Right ventricle myocardium inferior (tissue), 1 donor: ENCODE results near the gene FHIT. TPM values are rescaled to one million over a fixed set of nuclear protein-coding genes. Genes with fewer than 3 reads are reported as not detected.

Experiments
- ATAC-seq: fragments of 200-7000 bp; cut with Tn5 transposase; one replicate; pipeline ENCODE4 v1.9.1; 2020; ENCODE audit warnings: mild to moderate bottlenecking, moderate library complexity
- DNase-seq: peaks from one replicate; pipeline ENCODE4 v3.0.0; 2021; ENCODE audit errors: missing footprints
- intact Hi-C: fragments of 100-400 bp; cut with DNase I; formaldehyde crosslinking; loops from one replicate; pipeline ENCODE4 v1.11.0; 2022
- total RNA-seq: library from RNA; stranded (reverse); fragmentation: NEBNext Ultra II Directional; extraction: Animal tissue kit (Norgen Biotek cat#: 25700); gene quantifications from one replicate; pipeline ENCODE4 v1.2.1, GENCODE V29; 2021
- donor health status: DM: no; HTN: yes; CAD: no; lungs with severe emphysema.

The FHIT gene
- total RNA-seq, 1 donor from 2014 or later = 24.5 TPM

DNA sequence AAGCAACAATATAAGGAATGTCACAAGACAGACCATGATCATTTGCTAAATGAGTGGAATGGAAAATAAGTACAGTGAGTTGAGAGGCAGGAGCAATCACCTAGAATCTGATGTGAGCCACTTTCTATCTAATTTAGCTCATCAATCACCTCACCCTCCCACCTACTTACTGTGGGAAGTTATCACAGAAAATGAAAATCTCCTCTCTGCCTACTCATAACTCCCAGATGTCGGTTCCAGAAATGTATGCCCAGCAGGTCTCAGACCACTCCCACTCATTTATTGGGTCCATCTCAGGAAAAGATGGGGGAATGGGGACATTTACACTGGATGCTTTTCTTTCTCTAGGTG is 270.9 kb downstream of the FHIT start:
- DNase-seq = no peak
- no peak for ATAC-seq
- intact Hi-C loops = no loop called here

DNA sequence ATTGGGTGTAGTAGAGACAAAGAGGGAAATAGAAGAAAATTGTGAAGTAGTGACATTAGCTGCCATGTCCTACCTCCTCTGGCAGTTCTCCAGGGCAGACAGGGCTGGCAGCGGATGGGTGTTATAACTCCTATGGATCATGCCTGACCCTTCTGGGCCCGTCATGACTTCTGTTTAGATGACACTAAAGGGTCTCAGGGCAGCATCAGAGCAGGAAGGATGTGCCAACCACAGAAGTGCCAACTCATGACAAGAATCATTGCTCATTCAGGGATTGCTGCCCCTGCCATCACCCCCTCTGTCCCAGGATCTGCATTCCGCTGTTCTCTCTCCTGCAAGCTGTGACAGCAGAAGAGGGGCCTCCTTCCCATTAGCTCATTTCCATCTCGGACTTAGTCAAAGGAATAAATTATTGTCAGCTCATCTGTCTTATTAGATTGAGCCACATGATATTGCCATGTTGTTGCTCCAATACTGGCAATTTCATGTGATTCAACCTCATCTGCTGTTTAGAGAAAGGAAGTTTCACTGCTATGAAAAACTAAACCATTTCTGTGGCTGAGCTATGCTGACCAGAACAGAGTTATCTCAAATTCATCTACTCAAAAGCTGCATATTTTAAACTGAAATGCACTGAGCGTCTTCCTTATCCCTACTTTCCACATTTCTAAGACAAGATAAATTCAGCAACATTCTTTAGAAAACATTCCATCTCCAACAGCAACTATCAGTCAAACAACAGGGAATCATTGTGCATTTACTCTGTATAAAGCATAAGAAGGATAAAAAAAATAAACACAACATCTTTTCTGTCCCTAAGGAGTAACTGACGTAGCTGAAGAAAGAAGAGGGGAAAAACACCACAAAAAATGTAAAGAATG is 271.6 kb downstream of the FHIT start:
- no peak for ATAC-seq
- no peak for DNase-seq
- intact Hi-C loops = no loop called here

DNA sequence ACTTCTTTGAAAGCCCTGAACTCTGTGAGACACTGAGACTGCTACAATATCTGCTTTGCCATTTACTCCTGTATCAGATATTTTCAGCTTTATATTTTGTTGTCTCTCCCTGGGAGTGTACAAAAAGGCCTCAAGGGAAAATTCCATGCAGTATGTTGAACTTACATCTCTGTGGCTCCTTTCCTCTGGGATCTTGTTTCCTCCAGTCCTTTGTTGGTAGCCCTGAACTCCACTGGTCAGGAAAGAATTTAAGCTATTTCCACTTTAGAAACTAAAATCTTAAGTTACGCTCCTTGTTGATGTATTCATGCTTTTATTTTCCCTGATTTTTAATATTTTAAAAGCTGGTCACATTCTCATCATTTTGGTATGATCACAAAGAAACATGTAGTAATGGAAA is 277.9 kb downstream of the FHIT start:
- ATAC-seq (no peak), DNase-seq (no peak)
- intact Hi-C loops = no loop called here

DNA sequence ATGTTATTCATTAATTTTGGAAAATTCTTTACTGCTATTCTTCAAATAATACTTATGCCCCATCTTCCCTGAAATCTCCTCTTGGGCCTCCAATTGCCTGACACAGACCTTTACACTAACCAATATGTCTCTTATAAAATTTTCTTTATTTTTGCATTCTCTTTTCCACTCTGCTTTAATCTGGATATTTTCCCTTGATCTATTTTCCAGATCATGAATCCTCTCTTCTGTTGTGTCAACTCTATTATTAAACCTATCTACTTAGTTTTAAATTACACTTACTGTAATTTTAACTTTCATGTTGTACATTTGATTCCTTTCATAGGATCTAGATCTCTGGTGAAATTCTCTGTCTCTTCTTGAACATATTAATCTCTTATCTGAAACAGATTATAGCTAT is 278.7 kb downstream of the FHIT start:
- intact Hi-C loops = no loop called here
- no peak for ATAC-seq
- no peak for DNase-seq

DNA sequence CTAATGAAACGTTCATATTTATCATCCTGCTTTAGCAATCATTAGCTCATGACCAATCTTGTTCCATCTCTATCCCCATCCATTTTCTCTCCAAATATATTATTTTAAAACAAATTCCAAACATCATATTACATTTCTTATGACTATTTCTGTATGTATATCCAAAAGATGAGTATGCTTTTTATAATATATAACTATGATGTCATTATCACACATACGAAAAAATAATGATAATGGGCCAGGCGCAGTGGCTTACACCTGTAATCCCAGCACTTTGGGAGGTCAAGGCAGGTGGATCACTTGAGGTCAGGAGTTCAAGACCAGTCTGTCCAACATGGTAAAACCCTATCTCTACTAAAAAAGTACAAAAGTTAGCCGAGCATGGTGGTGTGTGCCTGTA is 280.4 kb downstream of the FHIT start:
- no peak for DNase-seq
- no peak for ATAC-seq
- intact Hi-C loops = no loop called here

DNA sequence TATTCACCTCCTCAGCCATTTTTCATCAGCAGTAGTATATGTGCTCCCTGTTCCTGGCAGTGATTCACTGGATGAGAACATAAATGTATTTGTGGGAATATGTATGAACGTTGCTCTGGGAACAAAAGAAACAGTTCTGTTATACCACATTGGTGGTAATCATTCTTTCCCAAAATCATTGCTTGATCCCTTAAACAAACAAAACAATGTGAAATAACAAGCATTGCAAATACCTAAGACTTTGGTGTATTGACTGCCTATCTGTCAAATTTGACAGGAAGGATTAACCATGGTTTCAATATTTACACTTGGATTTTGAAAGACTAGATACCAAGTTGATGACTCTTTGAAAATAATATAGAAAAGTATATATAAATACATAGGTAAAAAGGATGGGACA is 284.1 kb downstream of the FHIT start:
- intact Hi-C loops = no loop called here

DNA sequence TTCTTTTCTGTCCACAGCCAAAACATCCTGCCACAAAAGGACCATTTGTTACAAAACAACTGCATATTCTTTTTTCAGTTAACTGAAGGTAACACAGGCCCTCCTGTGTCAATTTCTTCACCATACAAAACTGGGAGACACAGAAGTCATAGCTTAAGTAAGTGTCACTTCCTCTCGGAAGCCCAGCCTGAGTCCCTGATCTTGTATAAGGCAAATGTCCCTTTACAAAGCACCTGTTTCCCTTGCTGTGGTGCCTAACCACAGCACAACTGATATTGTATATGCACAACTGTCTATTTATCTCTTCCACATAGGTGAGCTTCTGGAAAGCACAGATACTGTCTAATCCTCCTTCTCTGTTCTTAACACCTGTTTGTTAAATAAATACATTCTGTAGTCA is 293.7 kb downstream of the FHIT start:
- intact Hi-C loops = no loop called here
- no peak for DNase-seq
- no peak for ATAC-seq

More for the DNA sequence above, 284.1 kb downstream of the FHIT start:
- ATAC-seq = no peak
- DNase-seq = no peak

DNA sequence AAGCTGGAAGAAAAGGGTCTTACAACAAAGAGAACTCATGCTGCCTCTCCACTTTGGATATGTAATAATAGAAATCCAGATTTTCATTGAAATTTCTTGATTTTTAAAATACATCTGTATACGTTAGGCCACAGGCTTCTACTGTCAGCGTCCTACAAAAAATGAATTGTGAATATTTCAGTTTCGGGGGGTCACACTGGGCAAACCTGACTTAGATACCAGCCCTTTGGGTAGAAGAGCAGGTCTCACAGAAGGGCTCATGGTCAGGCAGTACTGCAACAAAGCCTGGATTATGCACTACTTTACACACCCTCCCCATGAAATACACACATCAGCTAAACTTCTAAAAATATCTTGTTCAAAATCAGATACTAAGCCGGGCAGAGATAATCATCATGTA is 294.5 kb downstream of the FHIT start:
- DNase-seq (no peak), ATAC-seq (no peak)
- intact Hi-C loops = no loop called here

DNA sequence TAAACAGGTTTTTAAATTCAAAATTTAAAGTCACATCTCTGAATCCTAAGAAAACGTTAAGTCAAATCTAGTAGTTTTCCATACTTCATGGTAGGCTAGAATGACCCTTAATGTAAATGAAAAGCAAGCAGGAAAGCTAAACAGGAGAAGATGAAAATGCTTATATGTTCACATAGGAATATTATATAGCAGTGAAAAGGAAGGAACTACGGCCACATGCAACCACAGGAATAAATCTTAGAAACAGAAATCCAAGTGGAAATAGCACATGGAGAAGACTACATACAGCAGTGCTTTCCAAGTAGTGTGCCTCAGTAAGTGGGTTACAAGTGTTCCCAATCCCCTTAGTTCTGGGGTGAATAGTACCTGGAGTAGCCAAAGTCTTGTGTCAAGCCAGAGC is 296.2 kb downstream of the FHIT start:
- intact Hi-C loops = no loop called here
- ATAC-seq (no peak), DNase-seq (no peak)

DNA sequence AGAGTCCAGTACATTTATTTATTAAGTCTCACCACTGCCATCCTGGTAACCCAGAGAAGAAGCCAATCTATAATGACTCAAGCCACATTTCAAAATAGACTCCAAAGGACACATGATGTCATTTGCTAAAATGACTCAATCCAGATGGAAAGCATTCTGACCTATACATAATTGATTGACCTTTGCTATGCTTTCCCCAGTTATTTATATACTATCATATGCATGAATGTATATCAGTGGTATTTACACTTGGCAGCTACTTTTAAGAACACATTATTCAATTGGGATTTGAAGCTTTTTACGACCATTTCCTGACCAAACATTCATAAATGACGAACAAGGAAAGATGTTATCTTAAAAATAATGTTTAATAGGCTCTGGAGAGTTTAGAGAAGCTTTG is 297.2 kb downstream of the FHIT start:
- no peak for ATAC-seq
- intact Hi-C loops = no loop called here

DNA sequence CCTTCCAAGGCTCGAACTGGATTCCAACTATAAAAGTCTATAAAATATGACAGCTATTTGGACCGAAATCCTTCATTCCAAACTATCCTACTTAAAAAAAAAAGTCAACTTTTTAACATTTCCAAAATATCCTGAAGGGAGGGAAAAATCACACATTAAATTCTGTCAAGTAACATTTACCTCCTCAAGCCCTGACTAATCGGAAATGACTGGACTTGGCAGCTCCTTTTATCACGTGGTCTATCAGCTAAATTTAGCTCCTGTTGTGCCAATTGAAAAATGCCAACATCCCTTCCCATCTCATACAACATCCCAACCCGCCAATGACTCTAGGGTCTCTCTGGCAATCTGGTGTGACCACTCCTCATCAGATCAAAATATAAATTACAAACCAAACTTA is 297.9 kb downstream of the FHIT start:
- DNase-seq = no peak
- ATAC-seq = no peak
- intact Hi-C loops = no loop called here

More for the DNA sequence above, 297.2 kb downstream of the FHIT start:
- no peak for DNase-seq

DNA sequence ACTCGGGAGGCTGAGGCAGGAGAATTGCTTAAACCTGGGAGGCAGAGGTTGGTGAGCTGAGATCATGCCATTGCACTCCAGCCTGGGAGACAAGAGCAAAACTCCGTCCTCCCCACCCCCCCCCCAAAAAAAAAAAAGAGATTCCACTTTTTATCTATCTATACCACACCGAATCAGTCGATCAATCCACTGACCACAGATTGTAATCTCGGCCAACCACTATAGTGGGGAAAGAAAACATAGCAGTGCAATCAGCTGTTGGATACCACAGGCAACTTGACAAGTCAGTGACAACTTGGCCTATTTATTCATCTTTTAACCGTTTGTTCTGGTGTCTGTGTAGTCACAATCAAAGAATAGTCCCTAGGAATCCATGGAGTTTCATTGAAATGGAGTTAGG is 299.2 kb downstream of the FHIT start:
- ATAC-seq (no peak), DNase-seq (no peak)
- intact Hi-C loops = no loop called here

DNA sequence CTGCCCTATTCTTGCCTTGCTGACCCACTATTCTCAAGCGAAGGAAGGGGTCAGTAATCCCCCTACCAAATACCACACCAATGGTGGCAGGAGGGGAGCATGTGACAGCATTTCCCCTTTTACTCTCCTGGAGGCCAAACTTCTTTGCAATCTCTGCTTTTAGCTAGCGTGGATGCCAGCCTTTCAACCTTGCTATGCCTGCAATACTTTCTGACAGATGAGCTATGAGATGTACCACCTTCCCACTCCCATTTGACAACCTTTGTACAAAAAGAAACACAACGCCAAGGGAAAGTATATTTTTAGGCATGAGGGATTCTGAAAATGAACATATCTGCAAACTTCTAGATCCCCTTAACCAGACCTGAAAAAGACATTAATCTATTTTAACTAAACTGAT is 302.1 kb downstream of the FHIT start:
- intact Hi-C loops = no loop called here
- no peak for ATAC-seq

DNA sequence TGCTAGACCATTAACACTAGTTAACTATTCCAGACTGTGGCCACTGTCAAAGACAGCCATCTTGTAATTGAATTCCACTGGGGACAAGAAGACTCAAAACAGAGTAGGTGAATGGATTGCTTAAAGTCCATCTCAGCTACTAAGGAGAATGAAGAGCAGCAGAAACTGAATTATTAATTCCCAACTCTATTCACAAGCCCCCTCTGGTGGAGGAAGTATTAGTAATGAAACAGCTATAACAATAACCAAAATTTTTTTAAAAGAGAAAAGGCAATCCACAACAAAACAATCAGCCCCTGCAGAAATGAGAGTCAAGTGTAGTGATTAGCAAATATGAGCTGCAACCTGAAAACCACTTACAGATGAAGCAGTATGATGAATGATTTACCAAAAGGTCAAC is 302.8 kb downstream of the FHIT start:
- intact Hi-C loops = no loop called here
- ATAC-seq (no peak), DNase-seq (no peak)

More for the DNA sequence above, 302.1 kb downstream of the FHIT start:
- DNase-seq = no peak

DNA sequence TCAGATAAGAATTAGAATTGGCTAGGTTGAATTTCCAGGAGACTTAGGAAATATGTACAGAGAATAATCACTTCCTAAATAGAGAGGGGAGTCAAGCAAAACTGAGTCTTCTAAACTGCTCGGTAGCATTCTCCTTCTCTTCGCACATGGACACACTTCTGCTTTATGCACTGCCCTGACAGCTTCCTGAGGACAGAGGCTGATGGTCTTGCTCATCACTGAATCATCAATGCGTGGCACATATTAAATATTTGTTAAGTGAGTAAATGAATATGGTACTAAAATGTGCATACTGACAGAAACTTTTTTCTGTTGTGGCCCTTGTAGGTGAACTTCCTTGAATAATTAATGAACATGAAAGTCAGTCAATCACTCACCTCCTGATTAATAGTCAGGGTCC is 315.5 kb downstream of the FHIT start:
- DNase-seq (no peak), ATAC-seq (no peak)
- intact Hi-C loops = no loop called here

DNA sequence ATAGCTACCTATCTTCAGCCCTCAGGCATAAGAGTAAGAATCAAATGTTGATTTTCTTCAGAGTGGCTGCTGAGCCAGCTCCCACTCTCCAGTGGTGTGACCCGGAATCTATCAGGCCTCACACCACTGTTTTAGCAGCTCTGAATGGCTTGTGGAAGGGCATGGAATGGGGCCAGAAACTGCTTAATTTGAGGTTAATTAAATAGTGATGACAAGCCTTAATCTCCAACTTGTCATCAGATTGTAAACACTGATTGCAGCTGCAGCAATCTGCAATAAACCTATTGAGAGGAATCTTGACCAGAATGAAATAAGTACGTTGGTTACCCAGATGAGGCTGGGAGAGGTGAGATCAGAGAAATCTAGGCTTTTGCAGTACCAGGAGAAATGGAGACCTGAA is 317.4 kb downstream of the FHIT start:
- intact Hi-C loops = no loop called here
- ATAC-seq (no peak), DNase-seq (no peak)

DNA sequence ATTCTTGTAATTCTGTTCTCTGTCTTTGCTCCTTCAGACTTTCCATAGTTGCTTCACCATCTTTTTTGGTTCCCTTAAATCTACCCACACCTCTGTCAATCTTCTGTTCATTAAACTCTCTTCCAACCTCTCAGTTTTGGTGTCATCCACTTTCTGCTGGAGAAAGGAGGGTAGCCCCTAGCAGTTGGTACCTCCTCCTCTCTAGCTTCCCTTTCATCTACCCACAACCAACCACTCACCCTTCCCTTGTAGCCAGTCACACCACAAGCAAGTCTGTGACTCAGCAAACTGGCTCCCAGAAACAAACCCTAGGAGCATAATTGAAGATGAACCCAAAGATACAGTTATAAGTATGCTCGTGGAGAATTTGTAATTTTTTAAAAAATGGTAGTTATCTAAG is 318.6 kb downstream of the FHIT start:
- DNase-seq = no peak
- no peak for ATAC-seq
- intact Hi-C loops = no loop called here

DNA sequence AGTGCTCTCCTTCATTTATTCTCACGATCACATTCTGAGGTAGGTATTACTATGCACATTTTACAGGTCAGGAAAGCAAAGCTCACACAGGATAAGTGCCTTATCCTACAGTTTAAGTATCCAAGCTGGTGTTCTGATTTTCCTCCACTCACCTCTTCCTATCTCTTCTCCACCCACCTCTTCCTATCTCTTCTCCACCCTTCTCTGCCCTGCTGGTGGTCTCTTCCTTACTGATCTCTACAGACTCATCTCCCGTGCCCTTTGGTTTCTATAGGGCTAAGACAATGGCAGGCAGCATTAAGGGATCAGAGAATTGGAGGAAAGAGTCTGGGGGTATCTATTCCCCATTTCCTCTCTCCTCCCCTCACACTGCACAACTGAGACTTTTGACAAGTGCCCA is 319.1 kb downstream of the FHIT start:
- DNase-seq = no peak
- intact Hi-C loops = no loop called here
- no peak for ATAC-seq

DNA sequence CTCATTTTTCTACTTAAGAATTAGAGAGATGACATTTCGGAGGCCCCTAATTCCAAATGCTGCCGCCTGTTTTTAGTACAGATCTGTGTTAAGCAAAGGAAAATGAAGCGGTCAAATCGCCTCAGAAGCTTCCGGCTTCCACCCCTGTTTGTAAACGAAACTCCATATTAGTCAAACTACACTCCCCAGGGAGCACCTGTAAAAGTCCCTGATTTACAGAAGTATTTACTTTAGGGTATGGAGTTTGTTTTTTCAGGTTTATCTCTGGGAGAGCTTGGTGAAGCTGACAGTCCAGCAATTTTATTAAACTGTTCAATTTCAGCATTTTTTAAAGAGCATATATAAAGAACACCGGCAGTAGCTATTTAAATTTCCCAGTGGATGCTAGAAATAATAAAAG is 319.8 kb downstream of the FHIT start:
- DNase-seq (no peak), ATAC-seq (no peak)
- intact Hi-C loops = no loop called here

DNA sequence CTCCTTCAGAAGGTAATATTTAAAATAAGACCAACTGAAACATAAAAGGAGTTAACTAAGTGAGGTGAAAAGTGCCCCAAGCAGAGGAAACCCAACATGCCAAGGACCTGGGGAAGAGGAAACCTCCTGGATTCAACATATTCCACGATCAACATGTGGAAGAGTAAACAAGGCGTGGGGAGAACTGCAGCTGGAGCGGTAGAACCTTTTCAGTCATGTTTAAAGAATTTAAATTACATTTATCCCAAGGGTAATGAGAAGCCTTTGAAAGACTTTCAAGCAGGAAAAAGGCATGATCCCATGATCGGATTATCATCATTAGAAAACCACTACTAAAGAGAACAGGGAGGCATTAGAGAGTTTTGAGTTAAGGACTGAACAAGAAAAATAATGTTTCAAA is 330.7 kb downstream of the FHIT start:
- ATAC-seq (no peak), DNase-seq (no peak)
- intact Hi-C loops = no loop called here

DNA sequence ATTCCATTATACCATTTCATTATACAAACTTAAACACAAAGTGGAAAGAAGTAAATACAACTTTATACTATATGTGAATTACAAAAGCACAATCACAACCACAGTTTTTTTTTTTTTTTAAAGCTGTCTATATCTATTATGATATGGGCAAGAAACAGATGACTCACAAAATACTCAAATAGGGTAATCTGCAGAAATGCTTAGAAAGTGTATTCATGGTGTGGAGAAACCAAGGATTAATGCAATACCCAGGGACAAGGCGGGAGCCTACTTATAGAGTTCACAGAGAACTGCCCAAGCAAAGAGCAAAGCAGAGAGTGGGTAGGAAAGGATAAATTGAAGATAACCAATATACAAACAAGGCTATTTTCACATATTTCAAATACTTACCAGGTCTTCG is 332.0 kb downstream of the FHIT start:
- intact Hi-C loops = no loop called here
- ATAC-seq (no peak), DNase-seq (no peak)
